Colon (tissue), 2 donors: Measurements from ENCODE around the gene PPARA.
"Not testable (repeated sequence)": the region's sequence is repeated elsewhere in the genome, so short reads cannot be mapped to it uniquely, and the experiment has no call there.

Experiments
- FAIRE-seq: peaks from 2 replicates; lab custom pipeline; 2012; peaks lifted over from hg19 to GRCh38; lab: Jason Lieb, UNC
- donor health status: control.
- donor health status: control.

The PPARA gene

GRCh38 chr22:46175631-46176030 is 25.3 kb downstream of the PPARA start:
- FAIRE-seq: no peak

- FAIRE-seq: no peak
These were observed 26.2 kb downstream of the PPARA start for GRCh38 chr22:46176508-46177003.

GRCh38 chr22:46178755-46179505 is 28.6 kb downstream of the PPARA start:
- FAIRE-seq: no peak

GRCh38 chr22:46179748-46180147 is 29.4 kb downstream of the PPARA start:
- no peak for FAIRE-seq

GRCh38 chr22:46180370-46181137 is 30.2 kb downstream of the PPARA start:
- no peak for FAIRE-seq

GRCh38 chr22:46183733-46184132 is 33.4 kb downstream of the PPARA start:
- no peak for FAIRE-seq

GRCh38 chr22:46185283-46185682 is 35.0 kb downstream of the PPARA start:
- FAIRE-seq: no peak

- FAIRE-seq: no peak
These were observed 37.5 kb downstream of the PPARA start for GRCh38 chr22:46187862-46188261.

GRCh38 chr22:46192210-46192993 is 42.1 kb downstream of the PPARA start:
- FAIRE-seq: no peak

- no peak for FAIRE-seq
These were observed 43.6 kb downstream of the PPARA start for GRCh38 chr22:46193898-46194310.

- FAIRE-seq: no peak
These were observed 45.3 kb downstream of the PPARA start for GRCh38 chr22:46195487-46196165.

GRCh38 chr22:46196278-46196677 is 46.0 kb downstream of the PPARA start:
- no peak for FAIRE-seq

- FAIRE-seq: no peak
These were observed 47.9 kb downstream of the PPARA start for GRCh38 chr22:46198274-46198673.

- not testable (repeated sequence) for FAIRE-seq
These were observed 48.5 kb downstream of the PPARA start for GRCh38 chr22:46198806-46199205.

GRCh38 chr22:46201059-46201757 is 50.9 kb downstream of the PPARA start:
- FAIRE-seq: no peak

- FAIRE-seq: peak; percentile 73
These were observed 52.7 kb downstream of the PPARA start for GRCh38 chr22:46202897-46203600.

GRCh38 chr22:46203601-46203980 is 53.3 kb downstream of the PPARA start:
- FAIRE-seq: no peak

- no peak for FAIRE-seq
These were observed 58.9 kb downstream of the PPARA start for GRCh38 chr22:46209262-46209661.

- no peak for FAIRE-seq
These were observed 61.9 kb downstream of the PPARA start for GRCh38 chr22:46212195-46212594.

GRCh38 chr22:46213052-46213451 is 62.7 kb downstream of the PPARA start:
- FAIRE-seq: no peak

GRCh38 chr22:46214149-46214548 is 63.8 kb downstream of the PPARA start:
- no peak for FAIRE-seq
